NCI-H1694 treated with DMSO at 0.1 percent for 48 hours (cell line): ENCODE data around the gene DYNLT2.
"Not testable (repeated sequence)": the region's sequence is repeated elsewhere in the genome, so short reads cannot be mapped to it uniquely, and the experiment has no call there.

ENCODE experiments used
- DNase-seq: peaks from one replicate; lab custom pipeline; 2025; lab: John Stamatoyannopoulos, UW

Gene DYNLT2

GRCh38 chr6:169701311-169701953 lies 49.9 kb downstream of the DYNLT2 start:
- no peak for DNase-seq

- DNase-seq: no peak
These were observed 51.1 kb downstream of the DYNLT2 start for GRCh38 chr6:169700296-169700695.

DNA sequence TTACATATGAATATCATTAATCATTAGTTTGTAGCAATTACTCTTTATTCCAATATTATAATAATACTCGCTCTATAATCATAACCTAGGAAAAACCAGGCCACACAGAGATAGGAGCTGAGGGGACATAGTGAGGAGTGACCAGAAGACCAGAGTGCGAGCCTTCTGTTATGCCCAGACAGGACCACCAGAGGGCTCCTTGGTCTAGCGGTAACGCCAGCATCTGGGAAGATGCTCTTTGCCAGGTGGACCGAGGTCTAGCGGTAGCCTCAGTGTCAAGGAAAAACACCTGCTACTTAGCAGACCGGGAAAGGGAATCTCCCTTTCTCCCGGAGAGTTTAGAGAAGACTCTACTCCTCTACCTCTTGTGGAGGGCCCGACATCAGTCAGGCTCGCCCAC lies 54.3 kb downstream of the DYNLT2 start:
- DNase-seq: not testable (repeated sequence)

DNA sequence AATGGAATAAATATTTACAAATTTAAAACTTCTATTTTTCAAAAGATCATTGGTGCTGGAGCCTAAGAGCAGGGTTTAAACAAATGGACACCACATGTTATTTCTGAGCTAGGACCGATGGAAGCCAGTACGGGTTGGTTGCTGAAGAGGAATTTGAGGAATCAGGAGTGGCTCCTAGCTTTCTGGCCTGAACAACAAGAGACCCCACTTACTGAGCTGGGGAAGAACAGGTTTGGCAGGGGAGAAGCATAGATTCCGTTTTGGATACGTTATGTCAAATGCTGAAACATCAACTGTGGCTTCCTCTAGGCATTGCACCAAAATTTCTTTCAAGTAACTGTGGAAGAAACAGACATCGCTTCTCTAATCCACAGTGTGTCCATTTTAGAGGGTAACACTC lies 56.2 kb downstream of the DYNLT2 start:
- DNase-seq: no peak

GRCh38 chr6:169692516-169692915 lies 58.9 kb downstream of the DYNLT2 start:
- DNase-seq: no peak

- DNase-seq: no peak
These were observed 60.1 kb downstream of the DYNLT2 start for GRCh38 chr6:169691260-169691659.
